ENCODE measurements around the gene ADAMTS6. TPM values are rescaled to one million over a fixed set of nuclear protein-coding genes. Genes with fewer than 3 reads are reported as not detected.

Gene ADAMTS6
- total RNA-seq, 1 experiment from 2014 or later, result 2.8 TPM

GRCh38 chr5:65475336-65475735, 6.4 kb downstream of the ADAMTS6 start:
- H3K4me3 Mint-ChIP-seq, result no peak overlapping the region
- CTCF ChIA-PET, result interaction anchor here (1.0 kb wide), 1 partner anchor 8 kb away, joined by 4 read pairs; no protein-coding TSS in a partner anchor
- no peak for DNase-seq (ENCODE audit: low spot score)
- H3K9me3 Mint-ChIP-seq, result no peaks in the 10 kb centered on the region
- ATAC-seq, result no peak
- H3K27ac Mint-ChIP-seq, result no peak overlapping the region
- H3K4me1 Mint-ChIP-seq, result no peaks in the 10 kb centered on the region
- POLR2A ChIA-PET, result no interaction called here
- no peaks in the 10 kb centered on the region for H3K36me3 Mint-ChIP-seq
- TF ChIP-seq TCF7 (CRISPR knock-in tag; IDR thresholded peaks at IDR 0.05; ENCODE audit: low read depth) (no peak), AFF4 (CRISPR knock-in tag; IDR thresholded peaks at IDR 0.05; ENCODE audit: borderline replicate concordance) (no peak)
- no peaks in the 10 kb centered on the region for H3K27me3 Mint-ChIP-seq (ENCODE audit: low read depth)

GRCh38 chr5:65474130-65474711, 7.5 kb downstream of the ADAMTS6 start:
- ChIA-PET POLR2A (no interaction called here), CTCF (interaction anchor here (0.6 to 1.0 kb wide), 2 partner anchors 9 to 1458 kb away, joined by 3 to 4 read pairs; no protein-coding TSS in a partner anchor)
- no peaks in the 10 kb centered on the region for H3K4me1 Mint-ChIP-seq
- ATAC-seq (no peak), DNase-seq (ENCODE audit: low spot score) (no peak)
- no peaks in the 10 kb centered on the region for H3K36me3 Mint-ChIP-seq
- no peaks in the 10 kb centered on the region for H3K9me3 Mint-ChIP-seq
- H3K27me3 Mint-ChIP-seq (ENCODE audit: low read depth), result no peaks in the 10 kb centered on the region
- TF ChIP-seq HMGA2 (CRISPR knock-in tag; IDR thresholded peaks at IDR 0.05) (no peak), ZNF532 (CRISPR knock-in tag; IDR thresholded peaks at IDR 0.05; ENCODE audit: borderline replicate concordance) (no peak), CDX4 (CRISPR knock-in tag; IDR thresholded peaks at IDR 0.05; ENCODE audit: borderline replicate concordance) (no peak), PRDM15 (CRISPR knock-in tag; IDR thresholded peaks at IDR 0.05) (no peak), NR1H2 (CRISPR knock-in tag; IDR thresholded peaks at IDR 0.05) (no peak), ZNF317 (CRISPR knock-in tag; IDR thresholded peaks at IDR 0.05; ENCODE audit: borderline replicate concordance, low read depth) (no peak), NFE2L1 (CRISPR knock-in tag; IDR thresholded peaks at IDR 0.05) (no peak)
- no peak overlapping the region for H3K27ac Mint-ChIP-seq
- no peak overlapping the region for H3K4me3 Mint-ChIP-seq
